Left ventricle myocardium inferior (tissue), 1 donor: Measurements from ENCODE around the gene KXD1. TPM values are rescaled to one million over a fixed set of nuclear protein-coding genes. Genes with fewer than 3 reads are reported as not detected.

Source experiments
- DNase-seq: peaks from one replicate; pipeline ENCODE4 v3.0.0-alpha.2; 2020
- H3K27ac ChIP-seq: fragments of 200-600 bp; replicated peaks from 2 replicates; pipeline ENCODE4 v1.8.0; 2021
- H3K27me3 ChIP-seq: fragments of 200-600 bp; 2 replicates; pipeline ENCODE4 v1.8.0; 2021; ENCODE audit warnings: low read depth
- H3K36me3 ChIP-seq: fragments of 200-600 bp; 2 replicates; pipeline ENCODE4 v1.8.0; 2021
- H3K4me1 ChIP-seq: fragments of 200-600 bp; 2 replicates; pipeline ENCODE4 v1.8.0; 2021
- H3K4me3 ChIP-seq: fragments of 200-600 bp; 2 replicates; pipeline ENCODE4 v1.8.0; 2021; ENCODE audit warnings: mild to moderate bottlenecking, moderate library complexity
- H3K9me3 ChIP-seq: fragments of 200-600 bp; replicated peaks from 2 replicates; pipeline ENCODE4 v1.8.0; 2021
- CTCF ChIP-seq: fragments of 200-600 bp; IDR thresholded peaks from 2 replicates; pipeline ENCODE4 v1.8.0; 2021; ENCODE audit warnings: antibody characterized with exemption, mild to moderate bottlenecking, borderline replicate concordance
- intact Hi-C: fragments of 100-400 bp; cut with micrococcal nuclease; formaldehyde crosslinking; loops from one replicate; pipeline ENCODE4 v1.11.0; 2022
- total RNA-seq: library from RNA; stranded (reverse); fragmentation: NEBNext Ultra II Directional; extraction: Animal tissue kit (Norgen Biotek cat#: 25700); gene quantifications from one replicate; pipeline ENCODE4 v1.2.1, GENCODE V29; 2021
- donor health status: DM: no; HTN: yes; CAD: no; lungs with severe emphysema.

The KXD1 gene
- total RNA-seq, 1 donor from 2014 or later: 52.0 TPM

- no peak for TF ChIP-seq CTCF
- no peak overlapping the region for H3K27ac ChIP-seq
- intact Hi-C loops: no loop called here
Observed at GRCh38 chr19:18559685-18560084, 2.0 kb downstream of the KXD1 start.

GRCh38 chr19:18562086-18562485, 4.4 kb downstream of the KXD1 start:
- Histone ChIP-seq H3K27ac (peak overlapping the region; percentile 79), H3K4me1 (peaks cover 38% of the 10 kb centered on the region), H3K4me3 (peak overlapping the region; percentile 14), H3K27me3 (no peaks in the 10 kb centered on the region), H3K36me3 (peaks cover 50% of the 10 kb centered on the region), H3K9me3 (no peaks in the 10 kb centered on the region)
- TF ChIP-seq CTCF: no peak
- intact Hi-C loops: no loop called here
- DNase-seq: peak; percentile 40

More at GRCh38 chr19:18559685-18560084, 2.0 kb downstream of the KXD1 start:
- Histone ChIP-seq H3K4me1 (peaks cover 38% of the 10 kb centered on the region), H3K27me3 (no peaks in the 10 kb centered on the region), H3K36me3 (peaks cover 26% of the 10 kb centered on the region), H3K9me3 (no peaks in the 10 kb centered on the region), H3K4me3 (no peak overlapping the region)
- DNase-seq: no peak

GRCh38 chr19:18566953-18567352, 9.3 kb downstream of the KXD1 start:
- H3K9me3 ChIP-seq: no peaks in the 10 kb centered on the region
- DNase-seq: no peak
- peaks cover 74% of the 10 kb centered on the region for H3K36me3 ChIP-seq
- H3K27ac ChIP-seq: no peak overlapping the region
- H3K27me3 ChIP-seq: no peaks in the 10 kb centered on the region
- H3K4me3 ChIP-seq: no peak overlapping the region
- intact Hi-C loops: no loop called here
- peaks cover 18% of the 10 kb centered on the region for H3K4me1 ChIP-seq
- no peak for TF ChIP-seq CTCF

GRCh38 chr19:18568367-18568766, 10.7 kb downstream of the KXD1 start:
- Histone ChIP-seq H3K36me3 (peaks cover 67% of the 10 kb centered on the region), H3K27me3 (no peaks in the 10 kb centered on the region), H3K4me3 (no peak overlapping the region), H3K27ac (no peak overlapping the region), H3K4me1 (peaks cover 23% of the 10 kb centered on the region), H3K9me3 (no peaks in the 10 kb centered on the region)
- intact Hi-C loops: no loop called here
- no peak for DNase-seq
- no peak for TF ChIP-seq CTCF

- Histone ChIP-seq H3K27ac (peak within 1 kb of the TSS; percentile 95), H3K36me3 (peaks cover 67% of the 10 kb centered on the region), H3K4me3 (peak within 1 kb of the TSS; percentile 89), H3K4me1 (peaks cover 26% of the 10 kb centered on the region), H3K9me3 (no peaks in the 10 kb centered on the region), H3K27me3 (no peaks in the 10 kb centered on the region)
- DNase-seq: peak; percentile 98
- no peak for TF ChIP-seq CTCF
- intact Hi-C loops: no loop called here
Observed at GRCh38 chr19:18571564-18572344, 14.1 kb downstream of the KXD1 start, which contains the start of gene UBA52. Gene UBA52, plus strand, starts transcription at chr19:18571857. Its CDS starts 1,444 bp downstream, at chr19:18573301.
